HL-60 (cell line): Measurements from ENCODE around the gene CCL13.

Experiments used
- CTCF ChIP-seq: IDR thresholded peaks from one replicate; pipeline ENCODE4 v1.5.1; 2011; ENCODE audit warnings: low read length, control low read depth, inconsistent platforms; ENCODE audit not compliant: insufficient read depth
- GABPA ChIP-seq: IDR thresholded peaks from 2 replicates; pipeline ENCODE4 v1.6.1; 2012; ENCODE audit warnings: low read depth
- POLR2AphosphoS5 ChIP-seq: IDR thresholded peaks from 2 replicates; pipeline ENCODE4 v1.6.1; 2012; ENCODE audit warnings: low read depth
- REST ChIP-seq: IDR thresholded peaks from 2 replicates; pipeline ENCODE4 v1.6.1; 2012; ENCODE audit warnings: low read depth; ENCODE audit not compliant: insufficient replicate concordance
- SPI1 ChIP-seq: IDR thresholded peaks from 2 replicates; pipeline ENCODE4 v1.6.1; 2012; ENCODE audit warnings: low read depth, mild to moderate bottlenecking, borderline replicate concordance

- TF ChIP-seq GABPA (no peak), CTCF (no peak), POLR2AphosphoS5 (no peak), REST (no peak), SPI1 (no peak)
These were observed 5.2 kb upstream of the CCL13 start for GRCh38 chr17:34351096-34351495.
